Uterus (tissue), 2 donors: ENCODE data around the gene OPRL1.
A peak's percentile ranks its signal among the peaks of the same experiment; 100 is the strongest.

ENCODE experiments used
- POLR2A ChIP-seq, 2 donors: fragments of 450-650 bp; IDR thresholded peaks; one replicate each; pipeline ENCODE4 v1.6.1; 2016; ENCODE audit warnings: antibody characterized with exemption in 2 of 2, mild to moderate bottlenecking in 1 of 2, moderate library complexity in 1 of 2
- TF ChIP-seq, protein P1 (sequence below), 4 experiments: fragments of 200-600 bp in 2 of 4; fragments of 450-650 bp in 2 of 4; sonication (generic) in 2 of 4; IDR thresholded peaks; one replicate each; pipeline ENCODE4 v1.5.1; 2016 to 2019; ENCODE audit warnings: antibody characterized with exemption in 4 of 4, mild to moderate bottlenecking in 2 of 4, moderate library complexity in 1 of 4

DNA sequence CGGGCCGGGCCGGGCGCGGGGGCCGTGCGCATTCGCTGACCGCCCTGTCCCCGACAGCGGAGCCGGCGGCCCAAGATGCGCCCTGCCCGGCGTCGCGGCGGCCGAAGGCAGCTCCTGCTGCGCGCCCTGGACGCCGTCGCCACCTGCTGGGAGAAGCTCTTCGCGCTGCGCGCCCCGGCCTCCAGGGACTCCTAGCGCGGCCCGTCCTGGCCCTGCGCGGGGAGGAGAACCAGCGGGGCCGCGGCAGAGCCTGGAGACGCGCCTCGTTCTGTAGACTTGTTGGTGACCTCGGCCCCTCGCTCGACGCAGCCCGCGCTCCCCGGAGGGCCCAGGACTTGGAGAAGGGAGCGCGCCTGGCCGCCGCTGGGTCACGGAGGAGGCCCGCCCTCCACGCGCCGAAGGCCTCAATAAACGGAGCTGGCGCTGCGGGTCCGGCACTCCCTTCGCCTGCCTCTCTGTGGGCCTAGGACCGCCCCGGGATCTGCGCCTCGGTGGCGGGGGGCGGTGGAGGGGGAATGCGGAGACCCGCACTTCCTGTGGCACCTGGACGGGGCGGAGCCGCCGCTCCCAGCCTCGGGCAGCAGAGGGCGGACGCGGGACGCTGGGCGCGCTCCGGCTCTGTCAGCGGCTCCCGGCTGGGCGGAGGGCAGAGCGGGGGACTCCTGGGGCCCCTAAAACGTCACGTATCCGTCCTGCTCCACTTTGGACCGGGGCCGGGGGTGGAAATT is 41.2 kb upstream of the OPRL1 start:
- TF ChIP-seq, protein P1, sequence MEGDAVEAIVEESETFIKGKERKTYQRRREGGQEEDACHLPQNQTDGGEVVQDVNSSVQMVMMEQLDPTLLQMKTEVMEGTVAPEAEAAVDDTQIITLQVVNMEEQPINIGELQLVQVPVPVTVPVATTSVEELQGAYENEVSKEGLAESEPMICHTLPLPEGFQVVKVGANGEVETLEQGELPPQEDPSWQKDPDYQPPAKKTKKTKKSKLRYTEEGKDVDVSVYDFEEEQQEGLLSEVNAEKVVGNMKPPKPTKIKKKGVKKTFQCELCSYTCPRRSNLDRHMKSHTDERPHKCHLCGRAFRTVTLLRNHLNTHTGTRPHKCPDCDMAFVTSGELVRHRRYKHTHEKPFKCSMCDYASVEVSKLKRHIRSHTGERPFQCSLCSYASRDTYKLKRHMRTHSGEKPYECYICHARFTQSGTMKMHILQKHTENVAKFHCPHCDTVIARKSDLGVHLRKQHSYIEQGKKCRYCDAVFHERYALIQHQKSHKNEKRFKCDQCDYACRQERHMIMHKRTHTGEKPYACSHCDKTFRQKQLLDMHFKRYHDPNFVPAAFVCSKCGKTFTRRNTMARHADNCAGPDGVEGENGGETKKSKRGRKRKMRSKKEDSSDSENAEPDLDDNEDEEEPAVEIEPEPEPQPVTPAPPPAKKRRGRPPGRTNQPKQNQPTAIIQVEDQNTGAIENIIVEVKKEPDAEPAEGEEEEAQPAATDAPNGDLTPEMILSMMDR (IDR thresholded peaks at IDR 0.05) = peak; percentile 60 to 74 (median 65)
- TF ChIP-seq POLR2A (IDR thresholded peaks at IDR 0.05) = peak in 1 of 2 donors; percentile 11
